Activated naive CD4-positive, alpha-beta T cell treated with anti-CD3 and anti-CD28 coated beads, Interleukin-2, amount 50 U/mL, for 24 hours (primary cell): Measurements from ENCODE around the gene NEK10.

Experiments used
- H3K27ac Mint-ChIP-seq: one replicate; pipeline ENCODE4 v1.8.0; 2021; ENCODE audit warnings: mild to moderate bottlenecking, mixed read lengths
- H3K27me3 Mint-ChIP-seq: one replicate; pipeline ENCODE4 v1.8.0; 2021; ENCODE audit warnings: mixed read lengths
- H3K36me3 Mint-ChIP-seq: one replicate; pipeline ENCODE4 v1.8.0; 2021; ENCODE audit warnings: mixed read lengths
- H3K4me1 Mint-ChIP-seq: one replicate; pipeline ENCODE4 v1.8.0; 2021; ENCODE audit warnings: mixed read lengths
- H3K4me3 Mint-ChIP-seq: one replicate; pipeline ENCODE4 v1.8.0; 2021; ENCODE audit warnings: mild to moderate bottlenecking, mixed read lengths
- H3K9me3 Mint-ChIP-seq: one replicate; pipeline ENCODE4 v1.8.0; 2021; ENCODE audit warnings: mixed read lengths

NEK10 gene

GRCh38 chr3:27076815-27077630 lies 292.2 kb downstream of the NEK10 start:
- Mint-ChIP-seq H3K4me1 (no peaks in the 10 kb centered on the region), H3K27me3 (peaks cover 5% of the 10 kb centered on the region), H3K9me3 (no peaks in the 10 kb centered on the region), H3K36me3 (no peaks in the 10 kb centered on the region), H3K4me3 (no peak overlapping the region), H3K27ac (no peak overlapping the region)

- no peak overlapping the region for H3K27ac Mint-ChIP-seq
- H3K27me3 Mint-ChIP-seq: peaks cover 5% of the 10 kb centered on the region
- H3K36me3 Mint-ChIP-seq: no peaks in the 10 kb centered on the region
- no peak overlapping the region for H3K4me3 Mint-ChIP-seq
- H3K9me3 Mint-ChIP-seq: no peaks in the 10 kb centered on the region
- no peaks in the 10 kb centered on the region for H3K4me1 Mint-ChIP-seq
Observed at GRCh38 chr3:27074914-27075313, 294.3 kb downstream of the NEK10 start.

- Mint-ChIP-seq H3K4me1 (no peaks in the 10 kb centered on the region), H3K27me3 (peaks cover 5% of the 10 kb centered on the region), H3K36me3 (no peaks in the 10 kb centered on the region), H3K27ac (no peak overlapping the region), H3K4me3 (no peak overlapping the region), H3K9me3 (no peaks in the 10 kb centered on the region)
Observed at GRCh38 chr3:27073912-27074311, 295.3 kb downstream of the NEK10 start.

GRCh38 chr3:27072810-27073651 lies 296.2 kb downstream of the NEK10 start:
- Mint-ChIP-seq H3K27me3 (peaks cover 5% of the 10 kb centered on the region), H3K9me3 (no peaks in the 10 kb centered on the region), H3K4me3 (no peak overlapping the region), H3K27ac (no peak overlapping the region), H3K4me1 (no peaks in the 10 kb centered on the region), H3K36me3 (no peaks in the 10 kb centered on the region)

GRCh38 chr3:27060336-27060735 lies 308.8 kb downstream of the NEK10 start:
- H3K27ac Mint-ChIP-seq: no peak overlapping the region
- no peaks in the 10 kb centered on the region for H3K36me3 Mint-ChIP-seq
- H3K4me3 Mint-ChIP-seq: no peak overlapping the region
- H3K9me3 Mint-ChIP-seq: peaks cover 18% of the 10 kb centered on the region
- H3K27me3 Mint-ChIP-seq: no peaks in the 10 kb centered on the region
- H3K4me1 Mint-ChIP-seq: no peaks in the 10 kb centered on the region
